GM23248 (cell line): ENCODE results near the gene FKBP6. TPM values are rescaled to one million over a fixed set of nuclear protein-coding genes. Genes with fewer than 3 reads are reported as not detected.
"Not testable (repeated sequence)": the region's sequence is repeated elsewhere in the genome, so short reads cannot be mapped to it uniquely, and the experiment has no call there.

Source experiments
- DNase-seq: peaks from one replicate; pipeline ENCODE4 v3.0.0-alpha.2; 2015
- H2AFZ ChIP-seq: fragments of 200-600 bp; sonication (generic); 2 replicates; pipeline ENCODE4 v1.6.1; 2016; ENCODE audit warnings: antibody characterized with exemption
- H3F3A ChIP-seq: fragments of 200-600 bp; sonication (generic); 2 replicates; pipeline ENCODE4 v1.6.1; 2016; ENCODE audit warnings: mild to moderate bottlenecking, antibody characterized with exemption, mixed run types; ENCODE audit not compliant: insufficient read depth
- H3K27ac ChIP-seq: fragments of 200-600 bp; sonication (generic); 2 replicates; pipeline ENCODE4 v1.5.1; 2016; ENCODE audit warnings: mild to moderate bottlenecking
- H3K27me3 ChIP-seq: fragments of 200-600 bp; sonication (generic); replicated peaks from 2 replicates; pipeline ENCODE4 v1.6.1; 2016; ENCODE audit warnings: mild to moderate bottlenecking; ENCODE audit not compliant: insufficient read depth
- H3K36me3 ChIP-seq: fragments of 200-600 bp; sonication (generic); 2 replicates; pipeline ENCODE4 v1.6.1; 2016; ENCODE audit warnings: low read depth, mild to moderate bottlenecking
- H3K4me1 ChIP-seq: fragments of 200-600 bp; sonication (generic); 2 replicates; pipeline ENCODE4 v1.6.1; 2016; ENCODE audit warnings: mild to moderate bottlenecking; ENCODE audit not compliant: insufficient read depth
- H3K4me2 ChIP-seq: fragments of 200-600 bp; sonication (generic); one replicate; pipeline ENCODE4 v1.6.1; 2016; ENCODE audit warnings: mild to moderate bottlenecking; ENCODE audit not compliant: unreplicated experiment
- H3K4me3 ChIP-seq: fragments of 200-600 bp; sonication (generic); 2 replicates; pipeline ENCODE4 v1.5.1; 2016; ENCODE audit warnings: mild to moderate bottlenecking
- H3K79me2 ChIP-seq: fragments of 200-600 bp; sonication (generic); 2 replicates; pipeline ENCODE4 v1.6.1; 2016; ENCODE audit warnings: mild to moderate bottlenecking; ENCODE audit not compliant: insufficient read depth
- H3K9ac ChIP-seq: fragments of 200-600 bp; sonication (generic); 2 replicates; pipeline ENCODE4 v1.6.1; 2016; ENCODE audit warnings: mild to moderate bottlenecking
- H3K9me2 ChIP-seq: fragments of 200-600 bp; sonication (generic); 2 replicates; pipeline ENCODE4 v1.6.1; 2016; ENCODE audit warnings: mixed run types, mild to moderate bottlenecking, moderate library complexity; ENCODE audit not compliant: insufficient read depth
- H3K9me3 ChIP-seq: fragments of 200-600 bp; sonication (generic); one replicate; pipeline ENCODE4 v1.6.1; 2017; ENCODE audit warnings: low read depth
- H4K20me1 ChIP-seq: fragments of 200-600 bp; sonication (generic); 2 replicates; pipeline ENCODE4 v1.6.0; 2016; ENCODE audit not compliant: insufficient read depth
- EZH2 ChIP-seq: fragments of 200-600 bp; sonication (generic); IDR thresholded peaks from 2 replicates; pipeline ENCODE4 v1.6.1; 2018; ENCODE audit warnings: antibody characterized with exemption, mild to moderate bottlenecking; ENCODE audit not compliant: insufficient read depth, poor library complexity, severe bottlenecking
- EZH2phosphoT487 ChIP-seq: fragments of 200-600 bp; sonication (generic); IDR thresholded peaks from 2 replicates; pipeline ENCODE4 v1.6.1; 2018; ENCODE audit warnings: antibody characterized with exemption, moderate library complexity, mild to moderate bottlenecking, low read depth; ENCODE audit not compliant: insufficient read depth
- WGBS, 2 experiments: methylation state at CpG; one replicate each; pipeline ENCODE4 v1.1.6; 2015 to 2017; ENCODE audit warnings: low lambda C conversion rate in 2 of 2, low coverage in 1 of 2; ENCODE audit errors: missing lambda C conversion rate in 2 of 2; 5-methylcytosine and 5-hydroxymethylcytosine counted together
- in situ Hi-C: fragments of 300-500 bp; cut with MboI; formaldehyde crosslinking; loops from 2 replicates; pipeline ENCODE4 v1.15.0; 2020
- polyA plus RNA-seq: library from polyadenylated mRNA; unstranded; fragments of >200 nt; fragmentation: Nextera tagmentation; extraction: Ambion mirVana; gene quantifications from 2 replicates; pipeline ENCODE4 v1.2.1, GENCODE V29; 2016
- total RNA-seq: library from RNA; depleted of rRNA; stranded (reverse); fragments of >200 nt; shearing (Covaris generic); gene quantifications from 2 replicates; pipeline ENCODE4 v1.2.3, GENCODE V29; 2014

FKBP6 gene
- total and polyA plus RNA-seq, 2 experiments from 2014 or later: not detected

DNA sequence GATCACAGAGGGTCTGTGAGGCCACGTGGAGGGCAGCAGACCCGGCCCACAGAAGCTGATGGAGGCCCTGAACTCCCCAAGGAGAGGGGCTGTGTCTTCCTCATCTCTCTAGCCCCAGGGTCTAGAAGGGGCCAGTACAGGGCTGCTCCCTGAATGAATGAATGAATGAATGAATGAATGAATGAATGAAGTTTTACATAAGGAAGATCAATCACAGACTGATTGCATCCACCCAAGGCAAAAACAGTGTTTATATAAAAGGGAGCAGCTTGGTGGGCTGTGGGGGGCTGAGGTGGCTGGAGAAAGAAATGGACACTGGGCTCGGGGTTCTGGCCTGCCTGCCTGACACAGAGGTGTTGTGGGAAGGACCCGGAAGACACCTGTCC lies 14.4 kb upstream of the FKBP6 start:
- no peak overlapping the region for H3K4me2 ChIP-seq
- no peak overlapping the region for H2AFZ ChIP-seq
- 19 to 33% methylated on average over 4 of the region's 4 CpGs for WGBS, 2 experiments
- H3K36me3 ChIP-seq: no peaks in the 10 kb centered on the region
- in situ Hi-C loops: no loop called here
- no peak overlapping the region for H3K27ac ChIP-seq
- H3K9me3 ChIP-seq: no peaks in the 10 kb centered on the region
- H4K20me1 ChIP-seq: no peaks in the 10 kb centered on the region
- H3K9ac ChIP-seq: no peak overlapping the region
- DNase-seq: no peak
- H3K4me3 ChIP-seq: no peak overlapping the region
- H3K27me3 ChIP-seq: no peaks in the 10 kb centered on the region; the same call in 1 of the 2 replicates
- peaks cover 3% of the 10 kb centered on the region; the same call in 1 of the 2 replicates for H3K4me1 ChIP-seq
- no peaks in the 10 kb centered on the region for H3K9me2 ChIP-seq
- H3F3A ChIP-seq: no peaks in the 10 kb centered on the region
- TF ChIP-seq EZH2 (no peak), EZH2phosphoT487 (no peak)
- no peaks in the 10 kb centered on the region for H3K79me2 ChIP-seq

GRCh38 chr7:73314271-73314670 lies 13.7 kb upstream of the FKBP6 start:
- Histone ChIP-seq H3K4me1 (peaks cover under 1% of the 10 kb centered on the region; the same call in 1 of the 2 replicates), H2AFZ (no peak overlapping the region), H3K36me3 (no peaks in the 10 kb centered on the region), H3K9me3 (no peaks in the 10 kb centered on the region), H3F3A (no peaks in the 10 kb centered on the region), H3K9me2 (no peaks in the 10 kb centered on the region), H4K20me1 (no peaks in the 10 kb centered on the region), H3K4me2 (no peak overlapping the region), H3K4me3 (no peak overlapping the region), H3K9ac (no peak overlapping the region), H3K27me3 (no peaks in the 10 kb centered on the region; the same call in 1 of the 2 replicates), H3K27ac (no peak overlapping the region), H3K79me2 (no peaks in the 10 kb centered on the region)
- TF ChIP-seq EZH2phosphoT487 (no peak), EZH2 (no peak)
- WGBS, 2 experiments: 53 to 59% methylated on average over 5 of the region's 5 CpGs
- in situ Hi-C loops: no loop called here
- no peak for DNase-seq

- 62 to 72% methylated on average over 8 to 9 of the region's 9 CpGs for WGBS, 2 experiments
- Histone ChIP-seq H3K79me2 (no peaks in the 10 kb centered on the region), H3F3A (no peaks in the 10 kb centered on the region), H3K9ac (no peak overlapping the region), H2AFZ (no peak overlapping the region), H3K9me2 (no peaks in the 10 kb centered on the region), H3K4me2 (no peak overlapping the region), H3K9me3 (no peaks in the 10 kb centered on the region), H3K36me3 (no peaks in the 10 kb centered on the region), H3K27ac (no peak overlapping the region), H3K27me3 (no peaks in the 10 kb centered on the region; the same call in 1 of the 2 replicates), H3K4me3 (no peak overlapping the region), H3K4me1 (no peaks in the 10 kb centered on the region), H4K20me1 (no peaks in the 10 kb centered on the region)
- in situ Hi-C loops: no loop called here
- DNase-seq: no peak
- no peak for TF ChIP-seq EZH2
- TF ChIP-seq EZH2phosphoT487: no peak
Measured at GRCh38 chr7:73316521-73316920, 11.4 kb upstream of the FKBP6 start.

DNA sequence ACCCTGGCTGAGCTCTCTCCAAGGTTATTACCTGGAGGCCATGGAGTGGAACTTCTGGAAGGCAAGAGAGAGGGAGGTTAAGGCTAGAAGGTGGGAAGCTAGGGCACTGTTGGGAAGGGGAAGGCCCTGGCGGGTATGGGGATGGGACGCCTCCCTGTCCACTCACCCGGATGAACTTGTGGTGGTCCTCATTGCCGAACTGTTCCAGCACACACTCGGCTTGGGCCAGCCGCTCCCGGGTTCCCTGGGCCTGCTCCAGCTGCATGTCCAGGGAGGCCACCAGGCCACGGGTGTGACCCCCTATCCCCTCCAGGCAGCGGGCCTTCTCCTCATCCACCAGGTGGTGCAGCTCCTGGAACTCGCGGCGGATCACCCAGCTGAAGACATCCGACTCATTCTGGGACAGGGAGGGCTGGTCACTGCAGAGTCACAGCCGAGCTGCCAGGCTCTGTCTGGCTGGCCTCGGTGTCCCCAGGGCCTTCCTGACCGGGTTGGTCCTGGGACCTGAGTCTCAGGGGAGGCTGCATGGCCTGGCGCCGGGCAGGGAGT lies 9.2 kb upstream of the FKBP6 start:
- H3K9ac ChIP-seq, H3K4me3 ChIP-seq, H3K9me3 ChIP-seq, in situ Hi-C loops, H3K27me3 ChIP-seq, H3K4me1 ChIP-seq, H3K4me2 ChIP-seq, H3K9me2 ChIP-seq, H3K79me2 ChIP-seq, DNase-seq, H3F3A ChIP-seq, H3K27ac ChIP-seq, H4K20me1 ChIP-seq, H2AFZ ChIP-seq, H3K36me3 ChIP-seq: not testable (repeated sequence)
- WGBS, 2 experiments: 63 to 72% methylated on average over 13 to 15 of the region's 18 CpGs

- H3K4me3 ChIP-seq, in situ Hi-C loops, H3K9me3 ChIP-seq, H3K4me2 ChIP-seq, H3K27ac ChIP-seq, H3K79me2 ChIP-seq, DNase-seq, H3F3A ChIP-seq, H2AFZ ChIP-seq, H3K9ac ChIP-seq, H3K9me2 ChIP-seq, H3K36me3 ChIP-seq, H3K4me1 ChIP-seq, H4K20me1 ChIP-seq, H3K27me3 ChIP-seq: not testable (repeated sequence)
- 63% methylated on average over 9 of the region's 9 CpGs for WGBS, 2 experiments
Measured at GRCh38 chr7:73319541-73319940, 8.4 kb upstream of the FKBP6 start.

GRCh38 chr7:73320009-73320408 lies 8.0 kb upstream of the FKBP6 start:
- 59 to 61% methylated on average over 9 of the region's 9 CpGs for WGBS, 2 experiments
- H3K9me2 ChIP-seq, H3K36me3 ChIP-seq, H3K4me3 ChIP-seq, H3K4me2 ChIP-seq, H3K27ac ChIP-seq, H3K9me3 ChIP-seq, in situ Hi-C loops, H3K9ac ChIP-seq, H2AFZ ChIP-seq, DNase-seq, H3K27me3 ChIP-seq, H4K20me1 ChIP-seq, H3K4me1 ChIP-seq, H3F3A ChIP-seq, H3K79me2 ChIP-seq: not testable (repeated sequence)

GRCh38 chr7:73323434-73324080 lies 4.4 kb upstream of the FKBP6 start:
- H4K20me1 ChIP-seq, H3K36me3 ChIP-seq, H3K9me2 ChIP-seq, H3K27me3 ChIP-seq, H3K4me2 ChIP-seq, H3K9me3 ChIP-seq, H3K9ac ChIP-seq, H3K4me1 ChIP-seq, in situ Hi-C loops, H3F3A ChIP-seq, H3K4me3 ChIP-seq, DNase-seq, H3K27ac ChIP-seq, H3K79me2 ChIP-seq: not testable (repeated sequence)
- WGBS, 2 experiments: 51 to 54% methylated on average over 5 of the region's 5 CpGs
- 0 out of 2 replicates have a peak overlapping the region, but pooled peaks have one; percentile 33 for H2AFZ ChIP-seq
